Lung (tissue), 12 donors: Measurements from ENCODE around the gene OSGIN1. TPM values are rescaled to one million over a fixed set of nuclear protein-coding genes. Genes with fewer than 3 reads are reported as not detected.

Source experiments
- ATAC-seq: fragments of 200-7000 bp; cut with Tn5 transposase; one replicate; pipeline ENCODE4 v1.9.1; 2020; ENCODE audit warnings: moderate number of reproducible peaks; ENCODE audit not compliant: insufficient read depth, low FRiP score
- DNase-seq, 3 donors: peaks; one replicate each; pipeline ENCODE4 v3.0.0-alpha.2; 2013 to 2017
- H3K27ac ChIP-seq, 2 donors: one replicate each; pipeline ENCODE4 v1.5.1; 2013; ENCODE audit warnings: mild to moderate bottlenecking in 2 of 2, moderate library complexity in 2 of 2, control low read depth in 1 of 2, inconsistent platforms in 1 of 2, low read depth in 1 of 2, low read length in 1 of 2
- H3K27me3 ChIP-seq, 3 donors: one replicate each; pipeline ENCODE4 v1.5.1; 2013; ENCODE audit warnings: low read length in 2 of 3; ENCODE audit not compliant: control insufficient read depth in 3 of 3, insufficient read depth in 3 of 3
- H3K36me3 ChIP-seq, 4 donors: one replicate each; pipeline ENCODE4 v1.5.1; 2013; ENCODE audit warnings: low read length in 4 of 4, mild to moderate bottlenecking in 1 of 4, moderate library complexity in 1 of 4; ENCODE audit not compliant: control insufficient read depth in 4 of 4, insufficient read depth in 4 of 4
- H3K4me1 ChIP-seq, 5 donors: one replicate each; pipeline ENCODE4 v1.5.1; 2013; ENCODE audit warnings: low read length in 5 of 5, mild to moderate bottlenecking in 2 of 5, moderate library complexity in 1 of 5; ENCODE audit not compliant: control insufficient read depth in 5 of 5, insufficient read depth in 5 of 5
- H3K4me3 ChIP-seq: one replicate; pipeline ENCODE4 v1.5.1; 2013; ENCODE audit warnings: mild to moderate bottlenecking, control low read depth, moderate library complexity
- H3K9ac ChIP-seq, 2 donors: one replicate each; pipeline ENCODE4 v1.5.1; 2013; ENCODE audit warnings: low read length in 2 of 2, control low read depth in 1 of 2; ENCODE audit not compliant: insufficient read depth in 1 of 2
- H3K9me3 ChIP-seq, 4 donors: one replicate each; pipeline ENCODE4 v1.5.1; 2013; ENCODE audit warnings: low read length in 3 of 4, mild to moderate bottlenecking in 1 of 4, moderate library complexity in 1 of 4; ENCODE audit not compliant: control insufficient read depth in 4 of 4, insufficient read depth in 3 of 4
- CTCF ChIP-seq: IDR thresholded peaks from 2 replicates; pipeline ENCODE4 v1.5.1; 2012; ENCODE audit warnings: mild to moderate bottlenecking; ENCODE audit errors: control extremely low read depth, extremely low read depth
- WGBS, 2 donors: extraction: QIAGEN DNeasy Blood & Tissue Kit; methylation state at CpG; one replicate each; pipeline ENCODE4 v1.1.7; 2013; 5-methylcytosine and 5-hydroxymethylcytosine counted together
- polyA plus RNA-seq, 2 donors: library from polyadenylated mRNA; stranded (reverse); fragments of 200-250 nt; gene quantifications; one replicate each; pipeline ENCODE4 v1.2.1, GENCODE V29; 2013
- total RNA-seq, 2 donors: library from RNA; depleted of rRNA in 1 of 2; stranded (reverse); fragments of >200 nt in 1 of 2; gene quantifications; one replicate each; pipeline ENCODE4 v1.2.1, GENCODE V29; 2014 to 2021
- donor health status: control.
- donor health status: control.
- donor health status: Bipolar disorder and iron deficiency.
- donor health status: healthy.
- donor health status: DM: yes; HTN: yes; CAD: no.

OSGIN1 gene
- total and polyA plus RNA-seq, 4 donors = 1.5 to 17.9 (median 13.8) TPM

- H3K9ac ChIP-seq = no peak overlapping the region
- ATAC-seq = no peak
Measured at GRCh38 chr16:83996481-83997252, 43.6 kb downstream of the OSGIN1 start.

DNA sequence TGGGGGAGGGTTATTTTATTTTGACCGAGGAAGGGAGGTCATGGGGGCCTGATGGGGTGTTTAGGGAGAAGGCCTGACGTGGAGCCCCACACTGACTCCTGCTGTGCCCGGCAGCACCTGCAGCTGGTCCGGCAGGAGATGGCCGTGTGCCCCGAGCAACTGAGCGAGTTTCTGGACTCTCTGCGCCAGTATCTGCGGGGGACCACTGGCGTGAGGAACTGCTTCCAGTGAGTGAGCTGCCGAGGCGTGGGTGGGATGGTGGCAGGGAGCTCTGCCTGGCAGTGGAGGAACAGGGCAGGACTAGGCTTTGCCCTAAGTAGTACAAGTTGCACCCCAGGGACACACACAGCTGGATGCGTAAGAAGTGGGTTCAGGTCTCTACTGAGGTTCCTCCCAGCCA lies 45.1 kb downstream of the OSGIN1 start:
- WGBS, 2 donors = 88 to 92% methylated on average over 13 of the region's 13 CpGs

More at GRCh38 chr16:83996481-83997252, 43.6 kb downstream of the OSGIN1 start:
- Histone ChIP-seq H3K4me3 (no peak overlapping the region), H3K27me3 (no peaks in the 10 kb centered on the region), H3K9me3 (peaks cover 0 to under 1% (median 0%) of the 10 kb centered on the region in 4 donors), H3K27ac (no peak overlapping the region), H3K36me3 (no peaks in the 10 kb centered on the region), H3K4me1 (peaks cover 0 to 3% (median 0%) of the 10 kb centered on the region in 5 donors)
- 84 to 87% methylated on average over 15 of the region's 15 CpGs for WGBS, 2 donors
- no peak for TF ChIP-seq CTCF
- no peak for DNase-seq

DNA sequence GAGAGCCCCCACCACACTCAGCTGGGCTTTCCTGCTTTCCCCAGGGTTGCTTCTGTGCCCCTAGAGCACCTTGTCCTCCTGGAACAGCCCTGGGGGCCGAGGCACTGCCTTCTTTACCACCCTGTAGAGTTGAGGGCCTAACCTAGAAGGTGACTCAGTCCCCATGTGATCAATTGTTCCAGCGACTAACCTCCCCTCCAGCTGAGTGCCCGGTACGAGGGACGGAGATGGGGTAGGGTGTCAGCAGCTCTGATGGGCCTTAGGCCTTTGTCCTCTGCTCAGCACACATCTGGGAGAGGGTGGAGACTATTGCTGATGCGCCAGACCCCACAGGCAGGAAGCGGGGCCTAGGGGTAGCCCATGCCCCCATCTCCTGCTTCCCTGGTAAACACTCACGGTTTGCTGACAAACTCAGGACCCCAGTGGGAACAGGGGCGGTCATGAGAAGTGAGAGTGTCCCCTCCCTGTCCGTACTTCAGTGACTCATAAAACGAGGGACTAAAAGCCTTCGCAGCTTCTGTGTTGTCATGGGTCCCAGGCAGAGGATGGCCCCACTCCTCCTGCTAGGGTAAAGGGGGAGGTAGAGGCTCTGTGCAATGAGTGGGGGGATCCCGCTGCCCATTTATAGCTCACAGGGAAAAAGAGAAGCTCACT lies 48.1 kb downstream of the OSGIN1 start:
- H3K27me3 ChIP-seq = no peaks in the 10 kb centered on the region

More for the DNA sequence above, 45.1 kb downstream of the OSGIN1 start:
- Histone ChIP-seq H3K4me3 (no peak overlapping the region), H3K36me3 (no peaks in the 10 kb centered on the region), H3K4me1 (peaks cover 0 to 3% (median 0%) of the 10 kb centered on the region in 5 donors), H3K9ac (no peak overlapping the region), H3K9me3 (peaks cover 0 to 1% (median 0%) of the 10 kb centered on the region in 4 donors), H3K27ac (no peak overlapping the region), H3K27me3 (no peaks in the 10 kb centered on the region)
- no peak for DNase-seq
- TF ChIP-seq CTCF = no peak
- ATAC-seq = no peak

More for the DNA sequence above, 48.1 kb downstream of the OSGIN1 start:
- DNase-seq (no peak), ATAC-seq (no peak)
- 73 to 83% methylated on average over 13 of the region's 13 CpGs for WGBS, 2 donors
- no peaks in the 10 kb centered on the region for H3K36me3 ChIP-seq
- TF ChIP-seq CTCF = no peak
- H3K4me1 ChIP-seq = peaks cover 0 to 2% (median 0%) of the 10 kb centered on the region in 5 donors
- peaks cover 0 to 1% (median 0%) of the 10 kb centered on the region in 4 donors for H3K9me3 ChIP-seq
- H3K4me3 ChIP-seq = no peak overlapping the region
- no peak overlapping the region for H3K9ac ChIP-seq
- no peak overlapping the region for H3K27ac ChIP-seq
